Measurements from ENCODE around the gene RUVBL1.

DNA sequence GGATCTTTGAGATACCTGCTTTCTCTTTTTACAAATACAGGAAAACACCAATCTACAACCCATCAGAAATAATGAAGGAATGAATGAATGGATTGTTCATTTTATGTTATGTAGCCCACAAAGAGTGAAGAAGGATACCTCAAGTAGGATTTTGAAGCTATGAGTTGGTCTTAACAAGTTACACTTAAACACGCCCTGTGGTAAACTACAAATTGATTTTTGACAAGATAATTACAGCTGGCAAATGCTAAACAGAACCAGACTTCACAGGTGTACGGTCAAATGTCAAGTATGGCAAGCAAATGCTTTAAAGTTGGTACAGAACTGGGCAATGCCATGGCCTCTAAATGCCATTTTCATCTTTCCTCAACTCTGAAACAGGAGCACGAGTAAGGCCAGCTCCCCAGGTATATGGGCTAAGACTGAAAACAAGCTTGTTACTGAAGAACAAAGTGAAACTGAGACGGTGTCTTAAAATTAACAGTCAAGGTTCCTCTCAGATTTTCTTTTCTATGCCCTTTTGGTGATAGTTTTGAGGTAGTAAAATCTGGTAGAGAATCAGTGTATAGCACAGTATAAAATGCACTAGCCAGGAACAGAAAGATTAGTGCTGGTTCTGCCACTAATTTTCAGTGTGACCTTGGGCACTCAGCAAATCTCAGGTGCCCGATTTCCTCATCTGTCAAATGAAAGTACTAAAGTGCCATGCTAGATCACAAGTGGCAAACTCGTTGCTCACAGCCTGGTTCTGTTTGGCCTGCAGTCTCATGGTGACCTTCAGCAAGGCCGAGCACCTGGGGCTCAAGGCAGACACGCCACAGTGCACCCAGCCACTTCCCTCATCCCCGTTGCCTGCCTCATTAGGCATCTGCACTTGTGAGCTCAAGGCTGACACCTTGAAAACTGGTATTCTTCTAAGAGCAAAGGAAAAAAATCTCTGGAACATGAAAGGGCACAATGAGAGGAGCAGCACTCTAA is 9.5 kb downstream of the RUVBL1 start:
- TF ChIP-seq, protein P1, sequence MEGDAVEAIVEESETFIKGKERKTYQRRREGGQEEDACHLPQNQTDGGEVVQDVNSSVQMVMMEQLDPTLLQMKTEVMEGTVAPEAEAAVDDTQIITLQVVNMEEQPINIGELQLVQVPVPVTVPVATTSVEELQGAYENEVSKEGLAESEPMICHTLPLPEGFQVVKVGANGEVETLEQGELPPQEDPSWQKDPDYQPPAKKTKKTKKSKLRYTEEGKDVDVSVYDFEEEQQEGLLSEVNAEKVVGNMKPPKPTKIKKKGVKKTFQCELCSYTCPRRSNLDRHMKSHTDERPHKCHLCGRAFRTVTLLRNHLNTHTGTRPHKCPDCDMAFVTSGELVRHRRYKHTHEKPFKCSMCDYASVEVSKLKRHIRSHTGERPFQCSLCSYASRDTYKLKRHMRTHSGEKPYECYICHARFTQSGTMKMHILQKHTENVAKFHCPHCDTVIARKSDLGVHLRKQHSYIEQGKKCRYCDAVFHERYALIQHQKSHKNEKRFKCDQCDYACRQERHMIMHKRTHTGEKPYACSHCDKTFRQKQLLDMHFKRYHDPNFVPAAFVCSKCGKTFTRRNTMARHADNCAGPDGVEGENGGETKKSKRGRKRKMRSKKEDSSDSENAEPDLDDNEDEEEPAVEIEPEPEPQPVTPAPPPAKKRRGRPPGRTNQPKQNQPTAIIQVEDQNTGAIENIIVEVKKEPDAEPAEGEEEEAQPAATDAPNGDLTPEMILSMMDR (IDR thresholded peaks at IDR 0.05), result no peak
- TF ChIP-seq POLR2A (IDR thresholded peaks at IDR 0.05) (no peak), EP300 (IDR thresholded peaks at IDR 0.05) (no peak)

All from ovary (tissue), 3 donors.